Measurements from ENCODE around the gene TPI1.

GRCh38 chr12:6842075-6842474 is 25.3 kb upstream of the TPI1 start:
- no peak for TF ChIP-seq REST (IDR thresholded peaks at IDR 0.05; ENCODE audit: insufficient read depth in 1 of 2, low read depth in 2 of 2, low read length in 2 of 2)
- no peak for TF ChIP-seq TAF1 (IDR thresholded peaks at IDR 0.05; ENCODE audit: borderline replicate concordance, insufficient read depth, low read length)
- TF ChIP-seq FOXP2 (optimal IDR thresholded peaks at IDR 0.05; ENCODE audit: borderline replicate concordance, extremely low read depth, extremely low read length, insufficient read depth) = no peak

All from PFSK-1 (cell line).